Effector CD8-positive, alpha-beta T cell (primary cell): ENCODE measurements around the gene RPTOR.
"Not testable (repeated sequence)": the region's sequence is repeated elsewhere in the genome, so short reads cannot be mapped to it uniquely, and the experiment has no call there.

Experiments used
- DNase-seq: peaks from one replicate; lab custom pipeline; 2025; lab: John Stamatoyannopoulos, UW

The RPTOR gene

GRCh38 chr17:80555266-80555665 lies 10.6 kb downstream of the RPTOR start:
- DNase-seq, result no peak

- DNase-seq, result no peak
These were observed 13.4 kb downstream of the RPTOR start for GRCh38 chr17:80558046-80558445.

GRCh38 chr17:80559825-80560251 lies 15.2 kb downstream of the RPTOR start:
- DNase-seq, result no peak

- no peak for DNase-seq
These were observed 17.0 kb downstream of the RPTOR start for GRCh38 chr17:80561541-80562114.

GRCh38 chr17:80564545-80564944 lies 19.9 kb downstream of the RPTOR start:
- DNase-seq, result no peak

- no peak for DNase-seq
These were observed 20.9 kb downstream of the RPTOR start for GRCh38 chr17:80565343-80566053.

GRCh38 chr17:80566054-80566400 lies 21.4 kb downstream of the RPTOR start:
- DNase-seq, result no peak

GRCh38 chr17:80568246-80568645 lies 23.6 kb downstream of the RPTOR start:
- DNase-seq, result no peak

GRCh38 chr17:80569924-80570323 lies 25.3 kb downstream of the RPTOR start:
- no peak for DNase-seq

GRCh38 chr17:80573701-80574100 lies 29.1 kb downstream of the RPTOR start:
- DNase-seq, result no peak

GRCh38 chr17:80574496-80574895 lies 29.9 kb downstream of the RPTOR start:
- no peak for DNase-seq

GRCh38 chr17:80575057-80575875 lies 30.6 kb downstream of the RPTOR start:
- peak; percentile 80 for DNase-seq

- no peak for DNase-seq
These were observed 33.4 kb downstream of the RPTOR start for GRCh38 chr17:80577876-80578570.

- not testable (repeated sequence) for DNase-seq
These were observed 34.2 kb downstream of the RPTOR start for GRCh38 chr17:80578668-80579388.

- DNase-seq, result no peak
These were observed 37.5 kb downstream of the RPTOR start for GRCh38 chr17:80582165-80582564.

- DNase-seq, result no peak
These were observed 39.7 kb downstream of the RPTOR start for GRCh38 chr17:80584176-80584905.

GRCh38 chr17:80585890-80586845 lies 41.5 kb downstream of the RPTOR start:
- no peak for DNase-seq

GRCh38 chr17:80586846-80587228 lies 42.2 kb downstream of the RPTOR start:
- DNase-seq, result no peak

- no peak for DNase-seq
These were observed 44.2 kb downstream of the RPTOR start for GRCh38 chr17:80588702-80589383.
